Measurements from ENCODE around the gene ALDH1A2.

GRCh38 chr15:57909388-57909787, 156.1 kb downstream of the ALDH1A2 start:
- TF ChIP-seq POLR2A (IDR thresholded peaks at IDR 0.05; ENCODE audit: low read depth, low read length): no peak
- no peak for TF ChIP-seq POLR2AphosphoS5 (IDR thresholded peaks at IDR 0.05; ENCODE audit: low read depth, low read length)

Measured in GM12891 (cell line).